Vagina (tissue), 2 donors: ENCODE results near the gene LRRN2.

Source experiments
- POLR2A ChIP-seq, 2 donors: fragments of 450-650 bp; IDR thresholded peaks; one replicate each; pipeline ENCODE4 v1.6.1; 2017; ENCODE audit warnings: antibody characterized with exemption in 2 of 2, mild to moderate bottlenecking in 2 of 2, moderate library complexity in 2 of 2
- POLR2AphosphoS5 ChIP-seq, 2 donors: sonication (generic); formaldehyde crosslinking; IDR thresholded peaks; one replicate each; pipeline ENCODE4 v1.9.0; 2017; ENCODE audit warnings: antibody characterized with exemption in 2 of 2, mild to moderate bottlenecking in 2 of 2, low read depth in 1 of 2; ENCODE audit not compliant: insufficient read depth in 1 of 2
- TF ChIP-seq, protein P1 (sequence below), 3 experiments: fragments of 450-650 bp in 2 of 3; fragments of 200-600 bp in 1 of 3; sonication (generic) in 1 of 3; IDR thresholded peaks; one replicate each; pipeline ENCODE4 v1.5.1; 2017 to 2019; ENCODE audit warnings: antibody characterized with exemption in 3 of 3, mild to moderate bottlenecking in 2 of 3, moderate library complexity in 2 of 3

DNA sequence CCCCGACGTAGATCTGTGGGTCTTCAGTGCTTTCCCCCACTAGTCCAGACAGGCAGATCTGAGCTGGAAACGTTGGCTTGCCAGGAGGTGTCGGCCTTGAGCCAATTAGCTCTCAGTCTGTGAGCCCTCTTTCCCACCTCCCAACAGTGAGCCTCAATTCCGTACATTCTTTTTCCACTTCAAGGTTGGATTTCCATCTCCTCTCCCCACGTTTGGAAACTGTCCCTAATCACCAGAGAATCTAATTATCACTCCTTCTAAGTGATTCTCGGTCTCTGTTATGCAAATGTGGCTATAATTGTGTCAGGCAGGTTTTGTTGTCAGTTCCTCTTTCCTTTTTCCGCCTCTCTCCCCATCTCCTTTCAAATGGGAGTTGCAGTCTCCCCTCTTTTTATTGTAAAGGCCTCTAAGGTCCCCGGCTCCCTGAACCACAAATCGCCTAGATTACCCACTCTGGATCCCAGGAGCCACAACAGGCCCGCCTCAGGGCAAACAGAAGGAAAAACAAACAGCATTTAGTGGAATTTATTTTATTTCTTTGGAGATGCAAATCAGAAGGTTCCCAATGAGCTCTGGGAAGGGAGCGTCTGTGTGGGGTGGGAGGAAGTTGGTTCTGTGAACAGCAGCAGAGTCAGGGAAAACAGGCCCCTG, 29.4 kb upstream of the LRRN2 start:
- TF ChIP-seq, protein P1, sequence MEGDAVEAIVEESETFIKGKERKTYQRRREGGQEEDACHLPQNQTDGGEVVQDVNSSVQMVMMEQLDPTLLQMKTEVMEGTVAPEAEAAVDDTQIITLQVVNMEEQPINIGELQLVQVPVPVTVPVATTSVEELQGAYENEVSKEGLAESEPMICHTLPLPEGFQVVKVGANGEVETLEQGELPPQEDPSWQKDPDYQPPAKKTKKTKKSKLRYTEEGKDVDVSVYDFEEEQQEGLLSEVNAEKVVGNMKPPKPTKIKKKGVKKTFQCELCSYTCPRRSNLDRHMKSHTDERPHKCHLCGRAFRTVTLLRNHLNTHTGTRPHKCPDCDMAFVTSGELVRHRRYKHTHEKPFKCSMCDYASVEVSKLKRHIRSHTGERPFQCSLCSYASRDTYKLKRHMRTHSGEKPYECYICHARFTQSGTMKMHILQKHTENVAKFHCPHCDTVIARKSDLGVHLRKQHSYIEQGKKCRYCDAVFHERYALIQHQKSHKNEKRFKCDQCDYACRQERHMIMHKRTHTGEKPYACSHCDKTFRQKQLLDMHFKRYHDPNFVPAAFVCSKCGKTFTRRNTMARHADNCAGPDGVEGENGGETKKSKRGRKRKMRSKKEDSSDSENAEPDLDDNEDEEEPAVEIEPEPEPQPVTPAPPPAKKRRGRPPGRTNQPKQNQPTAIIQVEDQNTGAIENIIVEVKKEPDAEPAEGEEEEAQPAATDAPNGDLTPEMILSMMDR (IDR thresholded peaks at IDR 0.05), result no peak
- TF ChIP-seq POLR2A (IDR thresholded peaks at IDR 0.05) (no peak), POLR2AphosphoS5 (IDR thresholded peaks at IDR 0.05; ENCODE audit: insufficient read depth in 1 of 2, low read depth in 1 of 2) (no peak)
